Measurements from ENCODE around the gene IFI16. TPM values are rescaled to one million over a fixed set of nuclear protein-coding genes. Genes with fewer than 3 reads are reported as not detected.
"Not testable (repeated sequence)": the region's sequence is repeated elsewhere in the genome, so short reads cannot be mapped to it uniquely, and the experiment has no call there.

Gene IFI16
- total RNA-seq, 1 donor from 2014 or later = 217 TPM

GRCh38 chr1:159103021-159103420, 93.3 kb downstream of the IFI16 start:
- H3K4me3 Mint-ChIP-seq; DNase-seq; intact Hi-C loops (cut with micrococcal nuclease); H3K36me3 Mint-ChIP-seq (ENCODE audit: low read depth); H3K27ac Mint-ChIP-seq; H3K4me1 Mint-ChIP-seq; H3K9me3 Mint-ChIP-seq: not testable (repeated sequence)
- H3K27me3 Mint-ChIP-seq = peaks cover 46% of the 10 kb centered on the region

Other genes starting within 250 kb of the IFI16 start
- not detected in 2 replicates for gene OR6N1, start 237.7 kb upstream of the IFI16 start, total RNA-seq
- not detected in 2 replicates for gene OR6N2, start 228.7 kb upstream of the IFI16 start, total RNA-seq
- not detected in 2 replicates for gene MNDA, start 178.6 kb upstream of the IFI16 start, total RNA-seq
- gene PYHIN1, start 78.4 kb upstream of the IFI16 start, total RNA-seq = 10.4 and 11.3 TPM in 2 replicates
- 75.9 and 80.1 TPM in 2 replicates for gene AIM2, start 66.9 kb downstream of the IFI16 start, total RNA-seq
- gene CADM3, start 161.7 kb downstream of the IFI16 start, total RNA-seq = not detected in 2 replicates
- gene ACKR1, start 195.0 kb downstream of the IFI16 start, total RNA-seq = not detected in 2 replicates

Measured in activated CD4-positive, alpha-beta T cell treated with anti-CD3 and anti-CD28 coated beads, Interleukin-2, amount 10 ng/mL, durations not matched to agents 24 days and 14 days (primary cell).